Body of pancreas (tissue), 4 donors: ENCODE measurements around the gene SLC12A4. TPM values are rescaled to one million over a fixed set of nuclear protein-coding genes. Genes with fewer than 3 reads are reported as not detected.
A peak's percentile ranks its signal among the peaks of the same experiment; 100 is the strongest.

Source experiments
- ATAC-seq: fragments of 150-250 bp; one replicate; pipeline ENCODE4 v1.9.1; 2016
- DNase-seq, 4 donors: peaks; one replicate each; pipeline ENCODE4 v3.0.0-alpha.2; 2019
- H3K27ac ChIP-seq, 4 donors: fragments of 200-600 bp; sonication (generic); 1 replicate in 3 of 4; 2 replicates in 1 of 4; pipeline versions ENCODE4 v1.5.1 to v1.6.1; 2016 to 2019; ENCODE audit warnings: mild to moderate bottlenecking in 1 of 4, mixed read lengths in 1 of 4, moderate library complexity in 1 of 4
- H3K27me3 ChIP-seq, 2 donors: fragments of 200-600 bp; sonication (generic); one replicate each; pipeline ENCODE4 v1.6.0; 2016; ENCODE audit warnings: mild to moderate bottlenecking in 1 of 2
- H3K36me3 ChIP-seq, 2 donors: fragments of 200-600 bp; sonication (generic); replicated peaks in 1 of 2; 2 replicates each; pipeline ENCODE4 v1.5.1; 2016; ENCODE audit warnings: low read depth in 2 of 2; ENCODE audit not compliant: insufficient read depth in 1 of 2
- H3K4me1 ChIP-seq: fragments of 200-600 bp; sonication (generic); one replicate; pipeline ENCODE4 v1.6.0; 2016
- H3K4me3 ChIP-seq, 2 donors: fragments of 200-600 bp; sonication (generic); 1 replicate in 1 of 2; 2 replicates in 1 of 2; pipeline ENCODE4 v1.5.1; 2016 to 2019
- H3K9me3 ChIP-seq, 3 donors: fragments of 200-600 bp; sonication (generic); 1 replicate in 2 of 3; 2 replicates in 1 of 3; pipeline ENCODE4 v1.5.1; 2016
- POLR2A ChIP-seq, 3 donors: fragments of 450-650 bp; IDR thresholded peaks; one replicate each; pipeline ENCODE4 v1.6.1; 2016; ENCODE audit warnings: antibody characterized with exemption in 3 of 3, mild to moderate bottlenecking in 2 of 3
- WGBS, 2 donors: methylation state at CpG; one replicate each; pipeline ENCODE4 v1.1.5; 2017; 5-methylcytosine and 5-hydroxymethylcytosine counted together
- intact Hi-C: fragments of 100-400 bp; cut with DNase I; formaldehyde crosslinking; loops from one replicate; pipeline ENCODE4 v1.15.1; 2023
- total RNA-seq, 2 donors: library from RNA; depleted of rRNA; stranded (reverse); fragments of >200 nt; gene quantifications; one replicate each; pipeline ENCODE4 v1.1.0, GENCODE V29; 2016
- TF ChIP-seq, protein P1 (sequence below), 7 experiments: fragments of 450-650 bp in 4 of 7; fragments of 200-600 bp in 3 of 7; sonication (generic) in 3 of 7; IDR thresholded peaks; one replicate each; pipeline ENCODE4 v1.5.1; 2016 to 2019; ENCODE audit warnings: antibody characterized with exemption in 7 of 7

Gene SLC12A4
- total RNA-seq, 2 donors from 2014 or later: 23.3 to 61.3 TPM

DNA sequence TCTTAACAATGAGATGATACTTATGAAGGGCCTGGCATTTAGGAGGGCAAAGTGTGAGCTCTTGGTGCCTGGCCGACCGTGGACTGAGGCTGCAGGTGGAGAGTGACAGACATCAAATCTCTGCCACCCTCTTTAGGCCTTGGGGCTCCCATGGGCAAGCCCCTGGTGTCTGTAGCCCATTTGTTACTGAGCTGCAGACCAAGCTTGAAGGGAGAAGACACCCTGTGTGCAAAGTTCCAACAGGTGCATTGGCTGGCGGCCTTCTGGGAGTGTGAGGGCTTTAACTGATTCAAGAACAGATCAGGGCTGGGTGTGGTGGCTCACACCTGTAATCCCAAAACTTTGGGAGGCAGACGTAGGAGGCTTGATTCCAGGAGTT lies 36.0 kb downstream of the SLC12A4 start:
- Histone ChIP-seq H3K27ac (peak overlapping the region; percentile 78 to 82 (median 80)), H3K4me1 (peaks cover 81% of the 10 kb centered on the region), H3K27me3 (no peaks in the 10 kb centered on the region), H3K4me3 (no peak overlapping the region), H3K9me3 (no peaks in the 10 kb centered on the region), H3K36me3 (no peaks in the 10 kb centered on the region)
- 57 to 61% methylated on average over 4 of the region's 4 CpGs for WGBS, 2 donors
- ATAC-seq (no peak), DNase-seq (no peak)
- TF ChIP-seq, protein P1, sequence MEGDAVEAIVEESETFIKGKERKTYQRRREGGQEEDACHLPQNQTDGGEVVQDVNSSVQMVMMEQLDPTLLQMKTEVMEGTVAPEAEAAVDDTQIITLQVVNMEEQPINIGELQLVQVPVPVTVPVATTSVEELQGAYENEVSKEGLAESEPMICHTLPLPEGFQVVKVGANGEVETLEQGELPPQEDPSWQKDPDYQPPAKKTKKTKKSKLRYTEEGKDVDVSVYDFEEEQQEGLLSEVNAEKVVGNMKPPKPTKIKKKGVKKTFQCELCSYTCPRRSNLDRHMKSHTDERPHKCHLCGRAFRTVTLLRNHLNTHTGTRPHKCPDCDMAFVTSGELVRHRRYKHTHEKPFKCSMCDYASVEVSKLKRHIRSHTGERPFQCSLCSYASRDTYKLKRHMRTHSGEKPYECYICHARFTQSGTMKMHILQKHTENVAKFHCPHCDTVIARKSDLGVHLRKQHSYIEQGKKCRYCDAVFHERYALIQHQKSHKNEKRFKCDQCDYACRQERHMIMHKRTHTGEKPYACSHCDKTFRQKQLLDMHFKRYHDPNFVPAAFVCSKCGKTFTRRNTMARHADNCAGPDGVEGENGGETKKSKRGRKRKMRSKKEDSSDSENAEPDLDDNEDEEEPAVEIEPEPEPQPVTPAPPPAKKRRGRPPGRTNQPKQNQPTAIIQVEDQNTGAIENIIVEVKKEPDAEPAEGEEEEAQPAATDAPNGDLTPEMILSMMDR (IDR thresholded peaks at IDR 0.05): no peak
- TF ChIP-seq POLR2A (IDR thresholded peaks at IDR 0.05): no peak
- intact Hi-C loops: no loop called here

DNA sequence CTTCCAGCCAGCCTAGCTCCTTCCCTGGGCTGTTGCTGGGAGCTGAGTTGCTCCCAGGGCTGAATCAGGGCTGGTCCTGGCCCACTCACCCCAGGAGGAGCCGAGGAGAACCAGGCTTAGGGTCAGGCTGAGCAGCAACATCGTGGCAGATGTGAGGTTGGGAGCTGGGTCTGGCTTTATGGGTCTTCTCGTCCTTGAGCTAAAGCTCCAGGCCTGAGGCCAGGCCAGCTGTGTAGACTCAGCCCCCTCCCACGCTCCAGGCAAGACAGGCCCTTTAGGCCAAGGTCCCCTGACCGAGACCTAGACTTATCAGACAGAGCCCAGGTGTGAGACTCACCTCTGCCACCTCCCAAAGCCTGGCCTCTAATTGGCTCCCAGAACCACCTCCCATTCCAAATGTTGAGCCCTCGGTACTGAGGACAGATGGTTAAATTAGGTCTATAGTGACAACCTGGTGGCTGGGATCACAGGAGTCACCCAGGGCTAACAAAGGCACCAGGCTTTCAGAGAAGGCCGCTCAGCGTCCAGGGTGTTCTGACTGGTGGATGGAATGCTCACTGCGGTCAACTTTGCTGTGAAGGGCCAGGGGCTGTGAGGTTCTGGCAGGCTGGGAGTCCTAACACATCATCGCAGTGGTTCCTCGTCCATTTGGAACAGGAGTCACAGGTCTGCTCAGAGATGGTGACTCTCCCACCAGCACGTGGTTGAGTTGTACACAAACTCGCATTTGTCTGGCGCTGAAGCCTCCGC lies 36.5 kb downstream of the SLC12A4 start, which contains the start of gene CTRL:
Gene CTRL (minus strand): TSS at position 151 of the 750 bp plus-strand sequence. CDS start 10 bp downstream, at position 141.
- H3K27me3 ChIP-seq: no peaks in the 10 kb centered on the region
- intact Hi-C loops: no loop called here
- peak; percentile 31 for ATAC-seq
- no peaks in the 10 kb centered on the region for H3K36me3 ChIP-seq
- peak within 1 kb of the TSS; percentile 78 to 82 (median 80) for H3K27ac ChIP-seq
- no peaks in the 10 kb centered on the region for H3K9me3 ChIP-seq
- peak within 1 kb of the TSS in 1 of 2 donors; percentile 16 for H3K4me3 ChIP-seq
- TF ChIP-seq POLR2A (IDR thresholded peaks at IDR 0.05): peak; percentile 75 to 96 (median 95)
- TF ChIP-seq, protein P1 (IDR thresholded peaks at IDR 0.05): peak in 4 of 7 experiments; percentile 40 to 61 (median 47)
- H3K4me1 ChIP-seq: peaks cover 77% of the 10 kb centered on the region
- WGBS, 2 donors: 25 to 48% methylated on average over 11 to 15 of the region's 15 CpGs
- peak; percentile 82 to 91 (median 90) for DNase-seq

DNA sequence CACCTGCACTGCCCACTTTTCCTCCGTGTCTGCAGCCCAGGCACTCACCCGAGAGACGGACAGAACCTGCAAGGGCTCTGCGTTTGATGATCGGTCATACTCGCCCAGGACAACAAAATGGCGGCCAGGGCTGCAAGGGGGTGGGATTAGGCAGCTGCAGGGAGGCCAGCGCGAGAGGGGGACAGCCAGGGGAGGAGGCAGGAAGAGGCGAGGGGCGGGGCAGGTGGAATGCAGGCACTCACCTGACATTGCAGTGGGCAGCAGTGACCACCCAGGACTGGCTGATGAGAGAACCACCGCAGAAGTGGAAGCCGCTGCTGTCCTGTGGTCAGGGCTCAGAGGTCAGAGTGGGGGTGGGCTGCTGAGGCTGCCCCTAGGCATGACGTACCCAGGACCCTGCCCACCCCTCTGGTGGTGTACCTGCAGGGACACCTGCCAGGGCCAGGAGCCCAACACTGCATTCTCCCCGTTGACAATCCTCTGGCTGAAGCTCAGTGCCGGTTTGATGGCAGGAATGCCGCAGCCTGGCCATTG lies 37.7 kb downstream of the SLC12A4 start:
- WGBS, 2 donors: 45 to 59% methylated on average over 14 to 17 of the region's 17 CpGs
- no peaks in the 10 kb centered on the region for H3K27me3 ChIP-seq
- peaks cover 87% of the 10 kb centered on the region for H3K4me1 ChIP-seq
- H3K4me3 ChIP-seq: peak overlapping the region in 1 of 2 donors; percentile 16
- intact Hi-C loops: no loop called here
- TF ChIP-seq POLR2A (IDR thresholded peaks at IDR 0.05): no peak
- TF ChIP-seq, protein P1 (IDR thresholded peaks at IDR 0.05): no peak
- H3K9me3 ChIP-seq: no peaks in the 10 kb centered on the region
- DNase-seq (peak in 3 of 4 donors; percentile 50 to 58 (median 53)), ATAC-seq (no peak)
- H3K27ac ChIP-seq: peak overlapping the region; percentile 78 to 82 (median 80)
- H3K36me3 ChIP-seq: no peaks in the 10 kb centered on the region

DNA sequence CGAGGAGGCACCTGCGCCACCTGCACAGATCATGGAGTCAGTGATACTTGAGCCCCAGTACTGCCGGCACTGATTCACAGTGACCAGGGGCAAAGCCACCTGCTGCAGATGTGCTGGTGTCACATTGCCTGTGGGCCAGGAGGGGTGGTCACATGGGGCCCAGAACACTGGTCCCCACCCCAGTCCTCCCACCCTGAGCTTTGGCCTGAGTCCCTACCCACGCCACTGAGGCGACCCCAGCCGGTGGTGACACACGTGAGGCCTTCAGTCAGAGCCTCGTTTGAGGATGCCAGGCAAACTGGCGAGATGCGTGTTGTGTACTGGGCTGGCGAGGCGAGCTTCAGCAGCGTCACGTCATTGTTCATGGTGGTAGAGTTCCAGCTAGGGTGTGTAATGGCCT lies 38.2 kb downstream of the SLC12A4 start:
- ATAC-seq (no peak), DNase-seq (peak in 2 of 4 donors; percentile 38 to 48)
- H3K36me3 ChIP-seq: no peaks in the 10 kb centered on the region
- H3K27me3 ChIP-seq: no peaks in the 10 kb centered on the region
- H3K4me1 ChIP-seq: peaks cover 89% of the 10 kb centered on the region
- H3K9me3 ChIP-seq: no peaks in the 10 kb centered on the region
- no peak for TF ChIP-seq POLR2A (IDR thresholded peaks at IDR 0.05)
- TF ChIP-seq, protein P1 (IDR thresholded peaks at IDR 0.05): no peak
- peak overlapping the region; percentile 58 to 82 (median 80) for H3K27ac ChIP-seq
- WGBS, 2 donors: 59 to 63% methylated on average over 2 to 14 of the region's 14 CpGs
- H3K4me3 ChIP-seq: peak overlapping the region in 1 of 2 donors; percentile 16
- intact Hi-C loops: no loop called here
